Measurements from ENCODE around the gene ZNF728.
"Not testable (repeated sequence)": the region's sequence is repeated elsewhere in the genome, so short reads cannot be mapped to it uniquely, and the experiment has no call there.

ZNF728 gene
- total RNA-seq = 0 to 0.19 (median 0) reads per million in 3 donors

DNA sequence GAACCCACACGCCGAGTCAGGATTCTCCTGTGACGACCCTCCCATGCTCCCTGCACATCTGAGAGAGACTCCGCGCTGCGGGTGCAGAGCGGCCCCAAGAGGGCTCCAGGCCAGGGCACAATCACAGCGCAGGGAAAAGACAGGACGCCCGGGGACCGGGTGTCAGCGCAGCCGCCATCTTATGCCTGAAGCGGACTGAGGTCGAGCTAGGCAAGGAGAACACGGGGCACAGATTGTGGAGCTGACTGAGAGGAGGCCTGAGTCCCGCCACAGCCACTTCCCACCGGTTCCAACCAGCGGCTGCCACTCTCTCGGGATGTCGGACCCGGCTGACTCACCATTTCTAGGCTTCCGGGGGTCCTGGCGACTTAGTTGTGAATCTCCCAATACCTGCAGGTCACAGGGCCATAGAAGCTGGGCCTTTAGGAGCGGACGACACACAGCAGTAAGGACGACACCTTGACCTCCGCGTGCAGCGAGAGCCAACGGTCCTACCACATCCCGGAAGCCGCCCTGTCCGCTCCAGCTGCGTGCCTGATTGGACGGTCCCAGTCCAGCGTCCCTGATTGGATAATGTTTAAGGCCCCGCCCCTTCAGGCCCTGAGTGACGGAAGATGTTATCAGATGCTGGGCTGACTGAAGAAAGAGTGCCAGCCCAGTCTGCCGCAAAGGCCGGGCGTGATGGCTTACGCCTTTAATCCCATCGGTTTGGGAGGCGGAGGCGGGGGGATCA, at the start of gene ZNF728:
ZNF728 (minus strand) TSS at position 487 of the 733 bp plus-strand sequence; CDS start at position 341, 146 bp downstream.
- H3K27me3 ChIP-seq (replicated peaks; ENCODE audit: control insufficient read depth, insufficient read depth, low read length, poor library complexity, severe bottlenecking) = no peaks in the 10 kb centered on the region
- H3K36me3 ChIP-seq (ENCODE audit: control insufficient read depth, insufficient read depth, low read length) = no peaks in the 10 kb centered on the region
- no peak within 1 kb of the TSS for H3K4me3 ChIP-seq (ENCODE audit: insufficient read depth, low read depth, low read length, poor library complexity, severe bottlenecking)
- no peak for DNase-seq
- H3K27ac ChIP-seq (ENCODE audit: insufficient read depth, low read length, poor library complexity, severe bottlenecking) = no peak within 1 kb of the TSS
- peaks cover 4% of the 10 kb centered on the region for H3K9me3 ChIP-seq (ENCODE audit: control insufficient read depth, low read length)
- H3K4me1 ChIP-seq (ENCODE audit: control insufficient read depth, insufficient read depth, low read length, poor library complexity, severe bottlenecking) = no peaks in the 10 kb centered on the region

DNA sequence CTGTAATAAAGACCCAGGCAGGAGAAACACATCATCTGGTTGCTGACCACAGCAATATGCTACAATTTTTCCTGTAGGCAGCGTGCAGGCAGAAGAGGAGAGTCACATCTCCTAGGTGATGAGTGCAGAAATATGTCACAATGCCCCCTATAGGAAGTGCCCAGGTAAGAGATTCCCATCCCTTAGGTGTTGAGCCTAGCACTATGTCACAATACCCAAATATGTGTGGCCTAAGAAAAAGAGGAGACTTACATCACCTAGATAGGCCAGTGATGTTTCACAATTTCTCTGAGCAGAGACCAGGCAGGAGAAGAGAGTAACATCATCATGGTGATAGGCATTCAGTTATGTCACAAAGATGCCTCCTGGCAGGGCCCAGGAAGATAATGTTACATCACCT, 49.4 kb upstream of the ZNF728 start:
- no peaks in the 10 kb centered on the region for H3K36me3 ChIP-seq (ENCODE audit: control insufficient read depth, insufficient read depth, low read length)
- no peak overlapping the region for H3K27ac ChIP-seq (ENCODE audit: insufficient read depth, low read length, poor library complexity, severe bottlenecking)
- no peaks in the 10 kb centered on the region for H3K4me1 ChIP-seq (ENCODE audit: control insufficient read depth, insufficient read depth, low read length, poor library complexity, severe bottlenecking)
- H3K9me3 ChIP-seq (ENCODE audit: control insufficient read depth, low read length) = no peaks in the 10 kb centered on the region
- DNase-seq = no peak
- H3K4me3 ChIP-seq (ENCODE audit: insufficient read depth, low read depth, low read length, poor library complexity, severe bottlenecking) = no peak overlapping the region
- no peaks in the 10 kb centered on the region for H3K27me3 ChIP-seq (replicated peaks; ENCODE audit: control insufficient read depth, insufficient read depth, low read length, poor library complexity, severe bottlenecking)

DNA sequence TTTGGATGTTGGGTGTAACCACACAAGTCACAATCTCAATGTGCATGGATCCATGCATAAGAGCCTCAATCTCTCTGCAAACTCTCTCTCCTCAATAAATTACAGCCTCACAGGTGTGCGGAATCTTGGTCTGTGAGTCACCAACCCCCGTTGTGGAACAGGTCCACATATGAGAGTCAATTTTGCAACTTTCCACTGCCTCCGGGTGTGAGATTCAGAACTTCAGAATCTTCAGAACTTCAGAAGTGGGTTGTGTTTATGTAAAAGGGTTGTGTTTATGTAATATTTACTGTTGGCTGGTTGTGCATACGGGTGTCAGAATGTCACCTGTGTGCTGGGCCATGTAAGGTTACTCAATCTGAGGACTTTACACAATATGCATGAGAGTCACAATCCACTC, 46.3 kb upstream of the ZNF728 start:
- no peaks in the 10 kb centered on the region for H3K27me3 ChIP-seq (replicated peaks; ENCODE audit: control insufficient read depth, insufficient read depth, low read length, poor library complexity, severe bottlenecking)
- H3K4me1 ChIP-seq (ENCODE audit: control insufficient read depth, insufficient read depth, low read length, poor library complexity, severe bottlenecking) = no peaks in the 10 kb centered on the region
- H3K9me3 ChIP-seq (ENCODE audit: control insufficient read depth, low read length) = no peaks in the 10 kb centered on the region

DNA sequence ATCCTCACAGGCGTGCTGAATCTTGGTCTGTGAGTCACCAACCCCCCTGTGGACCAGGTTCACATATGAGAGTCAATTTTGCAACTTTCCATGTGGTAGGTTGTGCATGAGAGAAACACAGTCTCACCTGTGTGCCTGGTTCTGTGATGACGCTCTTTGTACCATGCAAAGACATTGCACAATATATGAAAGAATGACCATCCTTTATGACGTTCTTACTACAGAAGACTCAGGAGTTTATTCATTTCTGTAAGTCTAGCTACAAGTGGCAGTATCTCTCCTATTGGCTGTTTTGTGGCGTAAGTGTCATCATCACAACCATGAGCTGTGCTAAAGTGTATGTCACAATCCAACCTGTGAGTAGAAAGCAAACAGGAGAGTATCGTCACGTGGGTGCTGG, 43.8 kb upstream of the ZNF728 start:
- H3K36me3 ChIP-seq (ENCODE audit: control insufficient read depth, insufficient read depth, low read length) = no peaks in the 10 kb centered on the region
- no peaks in the 10 kb centered on the region for H3K9me3 ChIP-seq (ENCODE audit: control insufficient read depth, low read length)
- H3K27me3 ChIP-seq (replicated peaks; ENCODE audit: control insufficient read depth, insufficient read depth, low read length, poor library complexity, severe bottlenecking) = no peaks in the 10 kb centered on the region
- no peaks in the 10 kb centered on the region for H3K4me1 ChIP-seq (ENCODE audit: control insufficient read depth, insufficient read depth, low read length, poor library complexity, severe bottlenecking)
- no peak overlapping the region for H3K27ac ChIP-seq (ENCODE audit: insufficient read depth, low read length, poor library complexity, severe bottlenecking)
- no peak for DNase-seq
- no peak overlapping the region for H3K4me3 ChIP-seq (ENCODE audit: insufficient read depth, low read depth, low read length, poor library complexity, severe bottlenecking)

More for the DNA sequence above, 46.3 kb upstream of the ZNF728 start:
- no peak for DNase-seq
- Histone ChIP-seq H3K27ac (ENCODE audit: insufficient read depth, low read length, poor library complexity, severe bottlenecking) (no peak overlapping the region), H3K4me3 (ENCODE audit: insufficient read depth, low read depth, low read length, poor library complexity, severe bottlenecking) (no peak overlapping the region), H3K36me3 (ENCODE audit: control insufficient read depth, insufficient read depth, low read length) (no peaks in the 10 kb centered on the region)

DNA sequence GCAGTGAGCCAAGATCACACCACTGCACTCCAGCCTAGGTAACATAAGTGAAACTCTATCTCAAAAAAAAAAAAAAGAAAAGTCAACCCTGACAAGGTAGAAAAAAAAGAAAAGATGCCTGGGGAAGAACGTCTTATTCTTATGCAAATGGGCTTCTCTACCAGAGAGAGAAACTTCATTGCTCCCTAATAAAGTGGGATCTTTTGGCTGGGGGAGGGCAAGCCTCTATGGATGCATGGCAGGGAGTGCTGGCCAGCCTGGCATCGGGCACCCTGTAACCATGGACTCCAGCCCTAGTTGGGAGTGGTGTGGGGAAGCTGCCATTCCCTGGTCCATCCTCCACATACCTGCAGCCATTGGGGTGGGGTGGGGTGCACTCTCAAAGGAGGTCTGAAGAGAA, 30.7 kb upstream of the ZNF728 start:
- H3K36me3 ChIP-seq (ENCODE audit: control insufficient read depth, insufficient read depth, low read length) = no peaks in the 10 kb centered on the region
- no peaks in the 10 kb centered on the region for H3K9me3 ChIP-seq (ENCODE audit: control insufficient read depth, low read length)
- no peak for DNase-seq
- no peak overlapping the region for H3K4me3 ChIP-seq (ENCODE audit: insufficient read depth, low read depth, low read length, poor library complexity, severe bottlenecking)
- H3K27me3 ChIP-seq (replicated peaks; ENCODE audit: control insufficient read depth, insufficient read depth, low read length, poor library complexity, severe bottlenecking) = no peaks in the 10 kb centered on the region
- H3K27ac ChIP-seq (ENCODE audit: insufficient read depth, low read length, poor library complexity, severe bottlenecking) = no peak overlapping the region
- no peaks in the 10 kb centered on the region for H3K4me1 ChIP-seq (ENCODE audit: control insufficient read depth, insufficient read depth, low read length, poor library complexity, severe bottlenecking)

DNA sequence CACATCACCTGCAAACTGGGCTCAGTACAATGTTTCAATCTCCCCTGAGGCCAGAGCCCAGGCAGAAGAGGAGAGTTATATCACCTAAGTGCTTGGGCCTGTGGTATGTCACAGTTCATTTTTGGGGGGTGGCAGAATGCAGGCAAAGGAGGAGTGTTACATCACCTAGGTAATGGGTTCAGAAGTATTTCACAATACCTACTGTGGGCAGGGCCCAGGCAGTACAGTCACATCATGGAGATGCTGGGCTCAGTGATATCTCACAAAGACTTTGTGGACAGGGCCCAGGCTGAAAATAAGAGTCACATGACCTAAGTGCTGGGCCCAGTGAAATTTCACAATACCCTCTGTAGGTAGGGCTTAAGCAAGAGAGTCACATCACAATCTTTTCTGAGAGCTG, 12.7 kb upstream of the ZNF728 start:
- H3K27me3 ChIP-seq (replicated peaks; ENCODE audit: control insufficient read depth, insufficient read depth, low read length, poor library complexity, severe bottlenecking) = no peaks in the 10 kb centered on the region
- no peak for DNase-seq
- no peaks in the 10 kb centered on the region for H3K36me3 ChIP-seq (ENCODE audit: control insufficient read depth, insufficient read depth, low read length)
- H3K9me3 ChIP-seq (ENCODE audit: control insufficient read depth, low read length) = no peaks in the 10 kb centered on the region
- no peaks in the 10 kb centered on the region for H3K4me1 ChIP-seq (ENCODE audit: control insufficient read depth, insufficient read depth, low read length, poor library complexity, severe bottlenecking)
- H3K4me3 ChIP-seq (ENCODE audit: insufficient read depth, low read depth, low read length, poor library complexity, severe bottlenecking) = no peak overlapping the region
- no peak overlapping the region for H3K27ac ChIP-seq (ENCODE audit: insufficient read depth, low read length, poor library complexity, severe bottlenecking)

DNA sequence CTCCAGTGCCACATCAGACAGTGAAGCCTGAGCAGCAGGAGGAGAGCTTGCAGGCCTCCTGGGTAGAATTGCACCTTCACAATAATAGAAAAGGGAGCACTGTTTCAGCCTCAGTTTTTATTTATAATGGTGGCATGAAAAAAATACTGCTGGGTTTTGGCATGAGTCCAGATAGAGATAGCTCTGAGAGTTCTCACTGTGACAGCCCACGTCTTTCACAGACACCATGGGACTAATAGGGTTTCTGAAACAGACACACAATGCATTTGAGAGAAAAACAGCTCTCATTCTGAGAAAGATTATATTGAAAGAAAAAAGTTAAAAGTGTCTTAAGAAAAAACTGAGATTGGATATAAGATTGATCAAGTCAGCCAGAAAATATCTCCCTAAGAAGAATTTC, 8.0 kb downstream of the ZNF728 start:
- H3K27ac ChIP-seq (ENCODE audit: insufficient read depth, low read length, poor library complexity, severe bottlenecking); H3K4me1 ChIP-seq (ENCODE audit: control insufficient read depth, insufficient read depth, low read length, poor library complexity, severe bottlenecking); DNase-seq; H3K9me3 ChIP-seq (ENCODE audit: control insufficient read depth, low read length); H3K4me3 ChIP-seq (ENCODE audit: insufficient read depth, low read depth, low read length, poor library complexity, severe bottlenecking); H3K36me3 ChIP-seq (ENCODE audit: control insufficient read depth, insufficient read depth, low read length); H3K27me3 ChIP-seq (replicated peaks; ENCODE audit: control insufficient read depth, insufficient read depth, low read length, poor library complexity, severe bottlenecking): not testable (repeated sequence)

DNA sequence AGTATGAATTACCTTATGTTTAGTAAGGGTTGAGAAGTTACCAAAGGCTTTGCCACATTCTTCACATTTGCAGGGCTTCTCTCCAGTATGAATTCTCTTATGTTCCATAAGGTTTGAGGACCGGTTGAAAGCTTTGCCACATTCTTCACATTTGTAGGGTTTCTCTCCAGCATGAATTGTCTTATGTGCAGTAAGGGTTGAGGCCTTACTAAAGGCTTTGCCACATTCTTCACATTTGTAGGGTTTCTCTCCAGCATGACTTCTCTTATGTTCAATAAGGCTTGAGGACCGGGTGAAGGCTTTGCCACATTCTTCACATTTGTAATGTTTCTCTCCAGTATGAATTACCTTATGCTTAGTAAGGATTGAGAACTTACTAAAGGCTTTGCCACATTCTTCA, 26.7 kb downstream of the ZNF728 start:
- no peak overlapping the region for H3K4me3 ChIP-seq (ENCODE audit: insufficient read depth, low read depth, low read length, poor library complexity, severe bottlenecking)
- H3K9me3 ChIP-seq (ENCODE audit: control insufficient read depth, low read length) = peaks cover 13% of the 10 kb centered on the region
- H3K27me3 ChIP-seq (replicated peaks; ENCODE audit: control insufficient read depth, insufficient read depth, low read length, poor library complexity, severe bottlenecking) = no peaks in the 10 kb centered on the region
- DNase-seq = no peak
- no peaks in the 10 kb centered on the region for H3K36me3 ChIP-seq (ENCODE audit: control insufficient read depth, insufficient read depth, low read length)
- no peaks in the 10 kb centered on the region for H3K4me1 ChIP-seq (ENCODE audit: control insufficient read depth, insufficient read depth, low read length, poor library complexity, severe bottlenecking)
- H3K27ac ChIP-seq (ENCODE audit: insufficient read depth, low read length, poor library complexity, severe bottlenecking) = no peak overlapping the region

DNA sequence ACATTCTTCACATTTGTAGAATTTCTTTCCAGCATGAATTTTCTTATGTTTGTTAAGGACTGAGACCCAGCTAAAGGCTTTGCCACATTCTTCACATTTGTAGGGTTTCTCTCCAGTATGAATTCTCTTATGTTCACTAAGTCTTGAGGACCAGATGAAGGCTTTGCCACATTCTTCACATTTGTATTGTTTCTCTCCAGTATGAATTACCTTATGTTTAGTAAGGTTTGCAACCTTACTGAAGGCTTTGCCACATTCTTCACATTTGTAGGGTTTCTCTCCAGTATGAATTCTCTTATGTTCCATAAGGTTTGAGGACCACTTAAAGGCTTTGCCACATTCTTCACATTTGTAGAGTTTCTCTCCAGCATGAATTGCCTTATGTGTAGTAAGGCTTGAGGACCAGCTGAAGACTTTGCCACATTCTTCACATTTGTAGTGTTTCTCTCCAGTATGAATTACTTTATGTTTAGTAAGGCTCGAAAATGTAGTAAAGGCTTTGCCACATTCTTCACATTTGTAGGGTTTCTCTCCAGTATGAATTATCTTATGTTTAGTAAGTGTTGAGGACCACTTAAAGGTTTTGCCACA, 27.3 kb downstream of the ZNF728 start:
- not testable (repeated sequence) for H3K4me1 ChIP-seq (ENCODE audit: control insufficient read depth, insufficient read depth, low read length, poor library complexity, severe bottlenecking); H3K27ac ChIP-seq (ENCODE audit: insufficient read depth, low read length, poor library complexity, severe bottlenecking); H3K4me3 ChIP-seq (ENCODE audit: insufficient read depth, low read depth, low read length, poor library complexity, severe bottlenecking); DNase-seq; H3K36me3 ChIP-seq (ENCODE audit: control insufficient read depth, insufficient read depth, low read length); H3K27me3 ChIP-seq (replicated peaks; ENCODE audit: control insufficient read depth, insufficient read depth, low read length, poor library complexity, severe bottlenecking)
- peaks cover 13% of the 10 kb centered on the region for H3K9me3 ChIP-seq (ENCODE audit: control insufficient read depth, low read length)

DNA sequence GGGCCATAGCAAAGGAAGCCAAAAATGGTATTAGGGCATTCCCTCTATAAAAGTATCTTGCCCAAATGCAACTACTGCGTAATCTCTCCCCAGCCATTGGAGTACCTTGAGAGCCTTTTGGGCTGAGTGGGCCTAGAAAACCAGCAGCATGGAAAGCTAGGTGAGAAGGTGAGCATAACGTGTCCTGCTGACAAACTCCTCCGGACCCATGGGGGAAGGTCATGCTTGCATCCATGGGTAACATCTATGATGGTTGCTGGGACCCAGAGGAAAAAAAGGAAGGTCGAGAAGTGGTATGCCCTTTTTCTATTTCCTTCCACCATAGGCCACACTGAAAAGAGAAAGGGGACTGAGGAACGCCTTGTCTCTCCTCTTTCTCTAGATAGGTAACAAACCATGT, 57.4 kb downstream of the ZNF728 start:
- H3K36me3 ChIP-seq (ENCODE audit: control insufficient read depth, insufficient read depth, low read length) = no peaks in the 10 kb centered on the region
- H3K4me3 ChIP-seq (ENCODE audit: insufficient read depth, low read depth, low read length, poor library complexity, severe bottlenecking) = no peak overlapping the region
- DNase-seq = no peak
- H3K9me3 ChIP-seq (ENCODE audit: control insufficient read depth, low read length) = peaks cover 7% of the 10 kb centered on the region
- no peaks in the 10 kb centered on the region for H3K4me1 ChIP-seq (ENCODE audit: control insufficient read depth, insufficient read depth, low read length, poor library complexity, severe bottlenecking)
- H3K27ac ChIP-seq (ENCODE audit: insufficient read depth, low read length, poor library complexity, severe bottlenecking) = no peak overlapping the region
- H3K27me3 ChIP-seq (replicated peaks; ENCODE audit: control insufficient read depth, insufficient read depth, low read length, poor library complexity, severe bottlenecking) = no peaks in the 10 kb centered on the region
